ENCODE results near the gene GCG. TPM values are rescaled to one million over a fixed set of nuclear protein-coding genes. Genes with fewer than 3 reads are reported as not detected.

Gene GCG
- total and polyA plus RNA-seq, 4 donors = not detected

DNA sequence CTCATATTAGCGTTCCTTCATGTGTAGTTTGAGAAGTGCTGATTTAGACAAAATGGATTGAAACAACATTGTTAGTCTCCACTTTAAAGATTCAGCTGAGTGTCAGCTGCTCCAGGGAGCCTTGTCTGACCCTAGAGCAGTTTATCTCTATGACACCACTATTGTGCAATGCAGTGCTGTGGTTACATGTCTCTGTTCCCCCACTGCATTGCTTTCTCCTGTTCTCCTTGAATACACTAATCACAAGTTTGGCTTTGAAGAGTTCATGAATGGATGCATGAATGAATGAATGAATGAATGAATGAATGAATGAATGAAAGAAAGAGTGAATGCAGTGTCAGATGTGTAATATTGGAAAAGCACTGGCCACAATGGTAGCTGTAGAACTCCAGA, 38.3 kb downstream of the GCG start:
- Histone ChIP-seq H3K9me3 (ENCODE audit: control insufficient read depth in 4 of 4, low read length in 3 of 4) (no peaks in the 10 kb centered on the region), H3K9ac (ENCODE audit: low read depth in 1 of 2, low read length in 2 of 2) (no peak overlapping the region), H3K4me1 (ENCODE audit: control insufficient read depth in 4 of 4, insufficient read depth in 4 of 4, low read length in 3 of 4) (peaks cover 4 to 24% (median 19%) of the 10 kb centered on the region in 4 donors), H3K27ac (ENCODE audit: low read depth in 1 of 2, low read length in 2 of 2) (no peak overlapping the region), H3K27me3 (ENCODE audit: control insufficient read depth in 4 of 4, insufficient read depth in 4 of 4, low read length in 3 of 4) (no peaks in the 10 kb centered on the region), H3K36me3 (ENCODE audit: control insufficient read depth in 4 of 4, insufficient read depth in 3 of 4, low read depth in 1 of 4, low read length in 3 of 4) (no peaks in the 10 kb centered on the region), H3K4me3 (ENCODE audit: low read depth in 1 of 3, low read length in 3 of 3) (no peak overlapping the region)
- no peak for DNase-seq (ENCODE audit: low spot score)
- WGBS = 26% methylated on average over 1 of the region's 1 CpG
- TF ChIP-seq FOXA1 (IDR thresholded peaks at IDR 0.05) (no peak), HNF4A (conservative IDR thresholded peaks at IDR 0.05) (peak; percentile 43 to 65), RXRA (IDR thresholded peaks at IDR 0.05) (peak; percentile 92 to 93), ATF3 (IDR thresholded peaks at IDR 0.05) (peak; percentile 22), RAD21 (IDR thresholded peaks at IDR 0.05) (peak; percentile 22 to 44), JUND (IDR thresholded peaks at IDR 0.05) (peak in 1 of 2 donors; percentile 39), SP1 (IDR thresholded peaks at IDR 0.05) (peak; percentile 32), MAX (IDR thresholded peaks at IDR 0.05) (peak; percentile 10), YY1 (IDR thresholded peaks at IDR 0.05) (no peak), NR2F2 (IDR thresholded peaks at IDR 0.05) (peak; percentile 26)
- TF ChIP-seq, protein P1, sequence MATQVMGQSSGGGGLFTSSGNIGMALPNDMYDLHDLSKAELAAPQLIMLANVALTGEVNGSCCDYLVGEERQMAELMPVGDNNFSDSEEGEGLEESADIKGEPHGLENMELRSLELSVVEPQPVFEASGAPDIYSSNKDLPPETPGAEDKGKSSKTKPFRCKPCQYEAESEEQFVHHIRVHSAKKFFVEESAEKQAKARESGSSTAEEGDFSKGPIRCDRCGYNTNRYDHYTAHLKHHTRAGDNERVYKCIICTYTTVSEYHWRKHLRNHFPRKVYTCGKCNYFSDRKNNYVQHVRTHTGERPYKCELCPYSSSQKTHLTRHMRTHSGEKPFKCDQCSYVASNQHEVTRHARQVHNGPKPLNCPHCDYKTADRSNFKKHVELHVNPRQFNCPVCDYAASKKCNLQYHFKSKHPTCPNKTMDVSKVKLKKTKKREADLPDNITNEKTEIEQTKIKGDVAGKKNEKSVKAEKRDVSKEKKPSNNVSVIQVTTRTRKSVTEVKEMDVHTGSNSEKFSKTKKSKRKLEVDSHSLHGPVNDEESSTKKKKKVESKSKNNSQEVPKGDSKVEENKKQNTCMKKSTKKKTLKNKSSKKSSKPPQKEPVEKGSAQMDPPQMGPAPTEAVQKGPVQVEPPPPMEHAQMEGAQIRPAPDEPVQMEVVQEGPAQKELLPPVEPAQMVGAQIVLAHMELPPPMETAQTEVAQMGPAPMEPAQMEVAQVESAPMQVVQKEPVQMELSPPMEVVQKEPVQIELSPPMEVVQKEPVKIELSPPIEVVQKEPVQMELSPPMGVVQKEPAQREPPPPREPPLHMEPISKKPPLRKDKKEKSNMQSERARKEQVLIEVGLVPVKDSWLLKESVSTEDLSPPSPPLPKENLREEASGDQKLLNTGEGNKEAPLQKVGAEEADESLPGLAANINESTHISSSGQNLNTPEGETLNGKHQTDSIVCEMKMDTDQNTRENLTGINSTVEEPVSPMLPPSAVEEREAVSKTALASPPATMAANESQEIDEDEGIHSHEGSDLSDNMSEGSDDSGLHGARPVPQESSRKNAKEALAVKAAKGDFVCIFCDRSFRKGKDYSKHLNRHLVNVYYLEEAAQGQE (IDR thresholded peaks at IDR 0.05) = peak; percentile 32

- H3K27ac ChIP-seq (ENCODE audit: low read depth in 1 of 2, low read length in 2 of 2) = no peak overlapping the region
- 80% methylated on average over 3 of the region's 3 CpGs for WGBS
These were observed 38.8 kb downstream of the GCG start for GRCh38 chr2:162113088-162113775.

More at GRCh38 chr2:162113088-162113775, 38.8 kb downstream of the GCG start:
- H3K9ac ChIP-seq (ENCODE audit: low read depth in 1 of 2, low read length in 2 of 2) = no peak overlapping the region
- H3K27me3 ChIP-seq (ENCODE audit: control insufficient read depth in 4 of 4, insufficient read depth in 4 of 4, low read length in 3 of 4) = no peaks in the 10 kb centered on the region
- H3K4me1 ChIP-seq (ENCODE audit: control insufficient read depth in 4 of 4, insufficient read depth in 4 of 4, low read length in 3 of 4) = peaks cover 3 to 21% (median 16%) of the 10 kb centered on the region in 4 donors
- H3K9me3 ChIP-seq (ENCODE audit: control insufficient read depth in 4 of 4, low read length in 3 of 4) = no peaks in the 10 kb centered on the region
- no peak for DNase-seq (ENCODE audit: low spot score)
- H3K4me3 ChIP-seq (ENCODE audit: low read depth in 1 of 3, low read length in 3 of 3) = no peak overlapping the region
- no peaks in the 10 kb centered on the region for H3K36me3 ChIP-seq (ENCODE audit: control insufficient read depth in 4 of 4, insufficient read depth in 3 of 4, low read depth in 1 of 4, low read length in 3 of 4)
- TF ChIP-seq SP1 (IDR thresholded peaks at IDR 0.05) = no peak
- no peak for TF ChIP-seq TAF1 (conservative IDR thresholded peaks at IDR 0.05)
- TF ChIP-seq HNF4G (IDR thresholded peaks at IDR 0.05) = no peak
- no peak for TF ChIP-seq RAD21 (IDR thresholded peaks at IDR 0.05)
- TF ChIP-seq JUND (IDR thresholded peaks at IDR 0.05) = no peak
- TF ChIP-seq ATF3 (IDR thresholded peaks at IDR 0.05) = no peak
